SK-N-MC (cell line): Measurements from ENCODE around the gene COLEC11.

Experiments
- DNase-seq: peaks from one replicate; pipeline ENCODE4 v3.0.0-alpha.2; 2011; ENCODE audit warnings: low read depth, low spot score
- H3K27ac ChIP-seq: fragments of 200-600 bp; sonication (generic); 2 replicates; pipeline ENCODE4 v1.5.1; 2016; ENCODE audit warnings: mixed run types
- H3K36me3 ChIP-seq: fragments of 200-600 bp; sonication (generic); 2 replicates; pipeline ENCODE4 v1.6.1; 2017; ENCODE audit warnings: antibody characterized with exemption, low read length, mixed read lengths; ENCODE audit not compliant: insufficient read depth
- H3K4me3 ChIP-seq: fragments of 200-600 bp; sonication (generic); 2 replicates; pipeline ENCODE4 v1.5.1; 2016
- H3K9ac ChIP-seq: fragments of 200-600 bp; sonication (generic); 2 replicates; pipeline ENCODE4 v1.8.0; 2017; ENCODE audit warnings: mixed run types, mixed read lengths; ENCODE audit not compliant: insufficient read length
- H3K9me3 ChIP-seq: fragments of 200-600 bp; sonication (generic); 2 replicates; pipeline ENCODE4 v1.6.1; 2017; ENCODE audit warnings: low read depth, mild to moderate bottlenecking, antibody characterized with exemption, low read length, moderate library complexity, mixed read lengths
- EZH2 ChIP-seq: fragments of 200-600 bp; sonication (generic); IDR thresholded peaks from one replicate; pipeline ENCODE4 v1.6.1; 2017; ENCODE audit warnings: antibody characterized with exemption
- FOXP2 ChIP-seq: optimal IDR thresholded peaks from 2 replicates; pipeline ENCODE3; 2011; ENCODE audit warnings: mild to moderate bottlenecking, moderate library complexity; ENCODE audit not compliant: insufficient read depth; ENCODE audit errors: extremely low read length, control extremely low read depth
- POLR2AphosphoS5 ChIP-seq: IDR thresholded peaks from 2 replicates; pipeline ENCODE4 v1.6.1; 2012; ENCODE audit warnings: mild to moderate bottlenecking, low read depth, low read length, borderline replicate concordance

The COLEC11 gene

GRCh38 chr2:3626812-3627499 is 32.0 kb downstream of the COLEC11 start:
- H3K9ac ChIP-seq = no peak overlapping the region
- H3K9me3 ChIP-seq = no peaks in the 10 kb centered on the region; the same call in 1 of the 2 replicates
- DNase-seq = no peak
- no peak overlapping the region for H3K27ac ChIP-seq
- H3K36me3 ChIP-seq = no peaks in the 10 kb centered on the region
- H3K4me3 ChIP-seq = no peak overlapping the region
- TF ChIP-seq EZH2 (no peak), FOXP2 (no peak), POLR2AphosphoS5 (no peak)

- DNase-seq = no peak
- no peaks in the 10 kb centered on the region for H3K36me3 ChIP-seq
- TF ChIP-seq POLR2AphosphoS5 (no peak), EZH2 (no peak), FOXP2 (no peak)
- H3K9me3 ChIP-seq = no peaks in the 10 kb centered on the region; the same call in 1 of the 2 replicates
- H3K9ac ChIP-seq = no peak overlapping the region
- H3K27ac ChIP-seq = no peak overlapping the region
- no peak overlapping the region for H3K4me3 ChIP-seq
Measured at GRCh38 chr2:3627500-3628100, 32.7 kb downstream of the COLEC11 start.

DNA sequence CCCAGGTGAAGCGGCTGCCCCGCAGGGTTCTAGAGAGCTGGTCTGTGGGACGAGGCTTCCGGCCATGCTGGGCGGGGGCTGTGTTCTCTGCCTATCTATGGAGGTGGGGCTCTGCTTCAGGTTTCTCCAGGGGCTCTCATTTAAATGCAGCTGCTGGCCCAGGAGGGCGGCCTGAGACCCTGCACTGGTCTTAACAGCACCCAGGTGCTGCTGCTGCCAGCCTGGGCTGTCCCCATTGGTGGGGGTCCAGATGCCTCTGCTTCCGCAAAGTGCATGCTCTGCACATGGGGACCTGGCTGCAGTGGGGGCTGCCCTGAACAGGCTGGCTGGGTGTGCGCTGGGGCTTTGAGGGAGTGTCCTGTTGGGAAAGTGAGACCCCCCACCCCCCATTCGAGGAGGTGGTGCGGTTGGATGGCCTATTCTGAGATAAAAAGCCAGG is 33.3 kb downstream of the COLEC11 start:
- no peak overlapping the region for H3K27ac ChIP-seq
- H3K36me3 ChIP-seq = no peaks in the 10 kb centered on the region
- no peak overlapping the region for H3K4me3 ChIP-seq
- no peaks in the 10 kb centered on the region for H3K9me3 ChIP-seq
- no peak for DNase-seq
- no peak overlapping the region for H3K9ac ChIP-seq
- no peak for TF ChIP-seq EZH2

- DNase-seq = no peak
Measured at GRCh38 chr2:3628800-3629199, 33.9 kb downstream of the COLEC11 start.

GRCh38 chr2:3630631-3631030 is 35.7 kb downstream of the COLEC11 start:
- TF ChIP-seq POLR2AphosphoS5 = no peak
- TF ChIP-seq FOXP2 = no peak

More at GRCh38 chr2:3628800-3629199, 33.9 kb downstream of the COLEC11 start:
- no peak overlapping the region for H3K27ac ChIP-seq
- no peaks in the 10 kb centered on the region for H3K9me3 ChIP-seq
- TF ChIP-seq FOXP2 = no peak
- no peak for TF ChIP-seq EZH2
- no peak for TF ChIP-seq POLR2AphosphoS5
- H3K9ac ChIP-seq = no peak overlapping the region
- no peak overlapping the region for H3K4me3 ChIP-seq
- no peaks in the 10 kb centered on the region for H3K36me3 ChIP-seq

GRCh38 chr2:3631161-3631850 is 36.4 kb downstream of the COLEC11 start:
- Histone ChIP-seq H3K9ac (no peak overlapping the region), H3K9me3 (no peaks in the 10 kb centered on the region), H3K36me3 (no peaks in the 10 kb centered on the region), H3K4me3 (no peak overlapping the region), H3K27ac (no peak overlapping the region)
- no peak for TF ChIP-seq FOXP2
- TF ChIP-seq POLR2AphosphoS5 = no peak
- TF ChIP-seq EZH2 = no peak
- DNase-seq = no peak

More at GRCh38 chr2:3630631-3631030, 35.7 kb downstream of the COLEC11 start:
- H3K27ac ChIP-seq = no peak overlapping the region
- DNase-seq = no peak
- no peaks in the 10 kb centered on the region for H3K9me3 ChIP-seq
- no peak overlapping the region for H3K9ac ChIP-seq
- H3K36me3 ChIP-seq = no peaks in the 10 kb centered on the region
- H3K4me3 ChIP-seq = no peak overlapping the region

GRCh38 chr2:3631851-3632659 is 37.1 kb downstream of the COLEC11 start:
- TF ChIP-seq FOXP2 (no peak), POLR2AphosphoS5 (no peak), EZH2 (no peak)
- Histone ChIP-seq H3K4me3 (no peak overlapping the region), H3K27ac (no peak overlapping the region), H3K36me3 (no peaks in the 10 kb centered on the region), H3K9me3 (no peaks in the 10 kb centered on the region), H3K9ac (no peak overlapping the region)
- no peak for DNase-seq
